Brain pericyte (primary cell): ENCODE data around the gene PTPRH.
"Not testable (repeated sequence)": the region's sequence is repeated elsewhere in the genome, so short reads cannot be mapped to it uniquely, and the experiment has no call there.

Experiments used
- DNase-seq: peaks from one replicate; pipeline ENCODE4 v3.0.0-alpha.2; 2012; ENCODE audit warnings: low read depth, low spot score

Gene PTPRH

DNA sequence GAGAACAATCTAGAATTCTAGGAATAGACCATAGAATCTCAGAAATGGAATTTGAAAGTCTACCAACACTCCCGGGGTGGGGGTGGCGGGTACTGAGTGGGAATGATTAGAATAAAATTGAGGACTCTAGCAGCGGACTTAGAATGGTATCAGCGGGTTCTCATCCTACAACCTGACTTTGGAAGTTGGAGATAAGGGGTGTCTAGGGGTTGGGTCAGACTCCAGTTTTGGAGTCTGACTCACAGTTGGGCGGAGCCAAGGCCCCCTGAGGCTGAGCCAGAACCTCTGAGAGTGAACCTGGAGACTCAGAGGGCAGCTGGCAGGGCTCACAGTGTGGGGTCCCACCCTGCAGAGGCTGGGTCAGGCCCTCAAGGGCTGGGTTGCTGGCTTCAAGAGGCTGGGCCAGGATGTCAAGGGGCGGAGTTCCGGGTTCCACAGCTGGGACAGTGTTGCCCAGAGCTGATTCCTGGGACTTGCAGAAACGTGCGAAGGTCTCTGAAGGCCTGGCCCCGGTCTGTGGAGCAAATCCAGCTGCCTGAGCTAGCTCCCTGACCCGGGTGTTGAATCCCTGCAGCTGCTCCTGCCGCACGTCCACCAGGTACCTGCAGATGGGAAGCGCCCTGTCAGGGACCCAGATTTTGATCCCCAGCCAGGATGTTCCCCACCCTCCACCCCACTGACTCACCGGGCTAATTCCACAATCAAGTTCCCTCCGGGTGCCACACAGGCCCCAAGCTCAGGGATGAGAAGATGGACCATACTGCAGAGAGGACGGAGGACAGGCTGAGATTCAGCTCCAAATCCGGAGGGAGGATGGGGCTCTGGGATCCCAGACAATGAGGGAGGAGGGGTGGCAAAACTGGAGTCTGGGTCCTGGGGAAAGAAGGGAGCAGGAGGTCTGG is 50.2 kb downstream of the PTPRH start:
- no peak for DNase-seq

DNA sequence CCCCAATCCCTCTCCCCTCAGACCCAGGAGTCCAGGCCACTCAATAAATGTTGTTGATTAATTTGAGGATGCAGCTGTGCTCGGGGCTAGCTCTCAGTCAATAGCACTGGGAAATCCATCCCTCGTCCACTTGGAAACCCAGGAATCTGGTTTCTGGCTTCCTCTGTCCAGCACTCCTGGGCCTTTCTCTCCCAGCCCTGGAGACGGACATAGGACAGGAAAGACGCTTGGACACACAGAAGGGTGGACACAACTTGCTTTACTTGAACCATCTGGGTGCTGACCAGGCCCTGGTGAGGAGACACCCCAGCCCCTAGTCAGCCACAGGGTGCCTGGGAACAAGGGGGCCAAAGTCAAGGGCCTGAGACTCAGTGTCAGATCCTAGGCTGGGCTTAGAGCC is 50.9 kb downstream of the PTPRH start:
- DNase-seq = no peak

DNA sequence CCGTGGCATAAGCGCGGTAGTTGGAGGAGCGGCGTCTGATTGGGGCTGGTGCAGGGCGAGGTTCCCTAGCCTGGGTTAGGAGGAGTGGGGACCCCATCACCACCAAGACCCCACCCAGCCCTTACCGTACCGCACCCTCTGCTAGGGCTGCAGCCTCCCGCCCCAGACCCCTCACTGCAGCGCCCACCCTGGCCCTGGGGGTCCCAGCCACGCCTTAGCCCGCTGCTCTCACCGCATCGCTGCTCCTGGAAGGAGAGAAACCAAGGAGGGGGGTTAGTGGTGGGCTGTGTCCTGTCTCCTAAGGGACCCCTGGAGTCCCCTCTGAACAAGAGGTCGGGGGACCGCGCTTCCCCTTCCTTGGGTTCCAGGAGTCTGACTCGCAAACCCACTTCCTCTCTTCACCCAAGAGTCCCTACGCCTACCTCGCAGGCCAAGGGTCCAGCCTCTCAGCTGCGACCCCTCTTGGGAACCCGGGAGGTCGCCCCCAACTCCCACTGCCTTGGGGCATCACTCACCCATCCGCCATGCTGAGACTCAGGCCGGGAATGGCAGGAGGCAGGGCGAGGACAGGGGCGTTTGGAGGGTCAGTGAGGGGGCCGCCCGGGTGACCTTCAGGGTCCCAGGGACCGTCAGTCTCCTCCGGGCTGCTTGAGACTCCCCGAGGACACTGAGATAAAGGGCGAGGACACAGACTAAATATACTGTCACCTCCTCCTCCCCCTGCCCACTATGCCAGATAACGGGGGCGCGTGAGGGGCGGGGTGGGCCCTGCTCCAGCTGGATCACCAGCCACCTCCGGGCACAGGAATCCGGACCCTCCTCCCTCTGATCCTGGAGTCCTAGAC is 52.0 kb downstream of the PTPRH start, which contains the start of gene TNNI3:
Gene TNNI3, minus strand, starts transcription at position 669 of the 845 bp plus-strand sequence. Its CDS starts 143 bp downstream, at position 526.
- no peak for DNase-seq

DNA sequence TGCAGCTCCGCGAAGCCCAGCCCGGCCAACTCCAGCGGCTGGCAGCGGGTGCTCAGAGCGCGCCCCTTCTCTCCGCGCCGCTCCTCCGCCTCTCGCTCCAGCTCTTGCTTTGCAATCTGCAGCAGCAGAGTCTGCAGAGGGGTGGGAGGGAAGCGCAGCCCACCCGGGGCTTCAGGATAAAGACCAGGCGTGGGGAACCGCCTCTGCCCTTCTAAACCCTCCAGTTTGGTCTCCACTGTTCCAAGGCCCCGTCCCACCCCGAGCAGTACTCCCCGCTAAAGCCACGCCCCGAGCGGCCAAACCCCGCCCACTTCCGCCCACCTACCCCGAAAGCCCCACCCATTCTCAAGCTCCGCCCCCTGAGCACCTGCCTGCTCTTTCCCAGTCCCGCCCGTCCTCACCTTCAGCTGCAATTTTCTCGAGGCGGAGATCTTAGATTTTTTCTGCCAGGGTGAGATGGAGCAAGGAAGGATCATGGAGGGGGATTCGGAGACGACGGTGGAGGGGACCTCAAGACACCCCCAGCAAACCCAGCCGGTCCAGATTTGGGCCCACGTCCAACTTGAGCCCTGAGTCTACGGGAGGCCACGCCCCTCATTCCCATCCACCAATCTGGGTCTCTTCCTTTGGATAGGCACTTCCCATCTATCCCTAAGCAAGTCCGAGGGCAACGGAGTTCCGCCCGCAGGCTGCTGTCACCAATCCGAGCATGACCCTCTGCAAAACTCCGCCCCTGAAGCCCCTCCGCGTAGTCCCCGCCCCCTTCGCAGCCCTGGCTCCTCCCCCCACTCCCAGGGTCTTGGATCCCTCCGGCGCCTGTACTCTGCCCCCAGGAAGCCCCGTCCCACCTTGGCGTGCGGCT is 52.9 kb downstream of the PTPRH start:
- DNase-seq = no peak

DNA sequence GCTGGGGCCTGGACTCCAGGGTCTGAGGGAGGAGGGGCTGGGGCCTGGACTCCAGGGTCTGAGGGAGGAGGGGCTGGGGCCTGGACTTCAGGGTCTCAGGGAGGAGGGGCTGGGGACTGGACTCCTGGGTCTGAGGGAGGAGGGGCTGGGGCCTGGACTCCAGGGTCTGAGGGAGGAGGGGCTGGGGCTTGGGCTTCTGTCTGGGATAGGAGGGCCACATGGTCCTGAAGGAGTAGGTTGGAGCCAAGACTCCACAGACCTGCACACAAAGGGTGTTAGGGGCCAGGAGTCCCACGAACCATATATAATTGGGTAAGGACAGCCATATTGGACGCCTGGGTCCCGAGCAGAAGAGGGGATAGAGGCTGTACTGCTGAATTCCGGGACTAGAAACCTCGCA is 53.5 kb downstream of the PTPRH start:
- DNase-seq = not testable (repeated sequence)

DNA sequence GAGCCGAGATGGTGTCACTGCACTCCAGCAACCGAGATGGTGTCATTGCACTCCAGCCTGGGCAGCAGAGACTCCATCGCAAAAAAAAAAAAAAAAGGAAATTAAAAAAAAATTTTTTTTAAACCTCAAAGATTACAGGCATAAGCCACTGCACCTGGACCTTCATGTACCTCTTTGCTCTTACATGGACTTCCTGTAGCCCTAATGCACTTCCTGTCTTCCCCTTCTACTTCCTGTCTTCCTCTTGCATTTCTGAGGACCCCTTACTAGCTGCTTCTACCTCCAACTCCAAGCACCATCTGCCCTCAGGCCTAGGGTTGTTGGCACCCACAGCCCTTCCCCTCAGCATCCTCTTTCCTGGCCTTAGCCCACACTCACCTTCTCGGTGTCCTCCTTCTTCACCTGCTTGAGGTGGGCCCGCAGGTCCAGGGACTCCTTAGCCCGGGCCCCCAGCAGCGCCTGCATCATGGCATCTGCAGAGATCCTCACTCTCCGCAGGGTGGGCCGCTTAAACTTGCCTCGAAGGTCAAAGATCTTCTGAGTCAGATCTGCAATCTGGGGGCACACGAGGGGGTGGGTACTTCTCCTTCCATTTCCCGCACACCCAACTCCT is 55.5 kb downstream of the PTPRH start:
- no peak for DNase-seq

DNA sequence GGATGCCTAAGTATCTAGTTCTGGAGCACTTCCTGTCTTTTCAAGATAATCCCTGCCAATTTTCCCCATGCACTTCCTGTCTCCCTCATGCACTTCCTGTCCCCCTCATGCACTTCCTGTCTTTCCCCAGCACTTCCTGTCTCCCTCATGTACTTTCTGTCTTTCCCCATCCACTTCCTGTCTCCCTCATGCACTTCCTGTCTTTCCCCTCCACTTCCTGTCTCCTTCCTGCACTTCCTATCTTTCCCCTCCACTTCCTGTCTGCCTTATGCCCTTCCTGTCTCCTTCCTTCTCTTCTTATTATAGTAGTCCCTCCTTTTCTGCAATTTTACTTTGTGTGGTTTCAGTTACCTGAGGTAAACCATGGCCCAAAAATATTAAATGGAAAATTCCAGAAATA is 57.3 kb downstream of the PTPRH start:
- DNase-seq = no peak

DNA sequence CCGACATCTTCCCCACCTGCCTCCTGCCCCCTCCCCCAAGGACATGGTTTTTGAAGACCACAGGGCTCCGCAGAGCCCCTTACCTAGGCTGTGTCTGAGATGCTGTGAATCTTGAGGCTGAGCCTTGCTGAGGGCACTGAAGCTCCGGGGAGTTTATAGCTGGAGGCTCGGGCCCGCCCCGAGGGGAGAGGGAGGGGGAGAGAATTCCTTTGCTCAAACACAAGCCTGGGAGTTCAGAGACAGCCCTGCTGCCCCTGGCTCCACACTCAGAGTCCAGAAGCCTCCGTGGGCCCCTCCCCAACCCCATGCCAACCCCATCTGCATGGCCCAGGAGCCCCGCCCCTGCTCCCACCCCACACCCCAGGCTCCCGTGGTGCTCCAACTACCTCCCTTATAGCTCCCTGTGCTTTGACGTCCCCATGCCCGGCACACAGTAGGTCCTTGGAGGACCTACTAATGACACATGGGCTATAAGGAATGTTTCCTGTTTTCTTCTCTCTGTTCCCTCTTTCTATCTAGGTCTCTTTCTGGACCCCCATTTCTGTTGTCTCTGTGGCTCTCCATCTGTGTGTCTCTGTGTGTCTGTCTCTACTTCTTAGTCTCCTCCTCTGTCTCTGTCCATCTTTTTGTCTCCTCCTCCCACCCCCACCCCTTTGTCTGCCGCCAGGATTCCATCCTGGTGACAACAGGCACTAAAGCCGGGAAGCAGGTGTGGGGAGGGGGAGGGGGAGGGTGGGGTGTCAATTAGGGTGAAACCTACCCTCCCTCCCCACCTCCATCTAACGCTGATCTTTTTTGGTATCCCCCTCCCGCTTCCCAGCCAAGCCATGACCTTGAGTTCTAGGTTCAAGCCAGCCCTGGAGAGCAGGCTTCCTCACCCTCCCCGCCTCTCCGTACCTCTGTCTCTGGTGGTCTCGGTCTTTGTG is 60.0 kb downstream of the PTPRH start, which contains the start of gene TNNT1:
Gene TNNT1, minus strand, starts transcription at position 129 of the 926 bp plus-strand sequence. CDS start 2,049 bp downstream, outside the sequence.
- no peak for DNase-seq

DNA sequence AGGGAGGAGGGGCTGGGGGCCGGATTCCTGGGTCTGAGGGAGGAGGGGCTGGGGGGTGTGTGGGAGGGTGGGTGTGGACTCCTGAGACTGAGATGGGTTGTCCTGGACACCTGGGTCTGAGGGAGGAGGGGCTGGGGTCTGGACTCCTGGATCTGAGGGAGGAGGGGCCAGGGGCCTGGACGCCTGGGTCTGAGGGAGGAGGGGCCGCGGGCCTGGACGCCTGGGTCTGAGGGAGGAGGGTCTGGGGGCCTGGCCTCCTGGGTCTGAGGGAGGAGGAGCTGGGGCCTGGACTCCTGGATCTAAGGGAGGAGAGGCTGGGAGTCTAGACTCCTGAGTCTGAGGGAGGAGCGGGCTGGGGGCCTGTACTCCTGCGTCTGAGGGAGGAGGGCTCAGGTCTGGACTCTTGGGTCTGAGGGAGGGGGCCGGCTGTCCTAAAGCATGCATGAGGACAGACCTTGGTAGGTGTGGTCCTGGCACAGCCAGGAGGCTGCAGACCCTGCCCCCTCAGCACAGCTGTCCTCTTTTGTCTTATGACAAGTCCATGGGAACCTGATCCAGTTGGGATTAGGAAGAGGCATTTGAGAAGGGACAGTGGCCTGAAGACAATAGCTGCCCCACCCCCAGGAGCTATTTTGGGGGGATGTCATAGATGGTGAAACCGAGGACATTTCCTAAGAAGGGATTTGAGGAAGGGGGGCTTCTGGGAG is 61.6 kb downstream of the PTPRH start:
- DNase-seq = no peak

DNA sequence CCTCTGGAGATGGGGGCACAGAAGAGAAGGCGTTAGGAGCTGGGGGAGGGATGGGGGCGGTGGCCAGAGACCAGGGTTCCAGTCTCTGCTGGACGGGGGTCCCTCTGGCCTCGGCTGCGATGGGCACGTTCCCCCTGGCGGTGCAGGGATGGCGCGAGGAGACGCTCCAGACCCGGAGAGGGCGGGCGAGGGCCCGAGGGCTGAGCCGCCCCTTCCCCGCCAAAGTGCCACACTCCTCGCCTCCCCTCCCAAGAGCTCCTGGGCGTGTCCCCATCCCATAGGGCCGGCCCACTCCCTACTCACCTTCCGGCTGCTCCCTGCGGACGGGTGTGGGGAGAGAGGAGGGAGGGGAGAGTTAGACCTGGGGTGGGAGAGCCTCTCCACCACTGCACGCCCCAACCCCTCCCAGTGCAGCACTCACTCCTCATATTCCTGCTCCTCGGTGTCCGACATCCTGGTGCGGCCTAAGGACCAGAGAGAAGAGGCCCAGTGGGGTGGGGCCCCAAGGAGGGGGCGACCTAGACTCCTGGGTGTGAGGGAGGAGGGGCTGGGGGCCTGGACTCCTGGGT is 62.5 kb downstream of the PTPRH start:
- no peak for DNase-seq

DNA sequence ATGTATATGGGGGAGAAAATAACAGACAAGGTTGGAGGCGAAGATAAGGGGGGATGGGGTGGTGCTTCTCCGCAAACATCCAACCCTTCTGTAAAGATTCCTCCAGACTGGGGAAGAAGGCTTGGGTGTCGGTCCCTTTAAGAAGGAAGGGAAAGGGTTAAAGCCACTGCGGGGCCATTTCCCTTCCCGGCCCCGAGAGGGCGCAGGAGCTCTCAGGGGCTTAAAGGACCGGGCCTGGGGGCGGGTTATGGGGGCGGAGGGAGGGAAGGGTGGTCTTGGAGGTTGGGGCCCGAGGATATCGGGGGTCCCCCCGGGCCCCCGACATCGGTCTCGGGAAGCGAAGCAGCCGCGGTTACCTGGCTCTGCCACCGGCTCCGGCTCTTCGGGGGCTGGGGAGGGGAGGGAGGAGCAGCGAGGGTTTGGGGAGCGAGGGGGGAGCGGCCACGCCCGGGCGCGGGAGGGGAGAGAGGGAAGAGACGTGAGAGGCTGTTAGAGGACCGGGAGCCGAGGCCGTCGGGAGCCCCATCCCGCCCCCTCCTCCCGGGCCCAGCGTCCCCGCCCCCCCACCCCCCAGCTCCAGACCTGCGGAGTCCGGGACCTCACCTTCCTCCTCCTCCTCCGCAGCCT is 63.1 kb downstream of the PTPRH start:
- no peak for DNase-seq

DNA sequence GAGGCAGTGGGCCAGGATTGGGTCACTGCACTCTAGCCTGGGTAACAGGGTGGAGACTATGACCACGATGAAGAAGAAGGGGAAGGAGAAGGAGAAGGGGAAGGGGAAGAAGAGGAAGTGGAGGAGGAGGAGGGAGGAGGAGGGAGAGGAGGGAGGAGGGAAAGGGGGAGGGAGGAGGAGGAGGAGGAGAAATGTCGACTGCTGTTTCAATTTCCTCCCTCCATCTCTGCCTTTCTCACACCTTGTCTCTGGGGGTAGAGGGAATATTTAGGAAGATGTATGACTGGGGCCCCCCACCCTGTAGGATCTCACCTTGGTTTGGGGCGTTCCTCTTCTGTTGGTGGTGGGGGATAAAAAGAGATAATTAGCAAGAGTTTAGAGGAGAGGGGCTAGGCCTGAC is 64.1 kb downstream of the PTPRH start:
- no peak for DNase-seq

DNA sequence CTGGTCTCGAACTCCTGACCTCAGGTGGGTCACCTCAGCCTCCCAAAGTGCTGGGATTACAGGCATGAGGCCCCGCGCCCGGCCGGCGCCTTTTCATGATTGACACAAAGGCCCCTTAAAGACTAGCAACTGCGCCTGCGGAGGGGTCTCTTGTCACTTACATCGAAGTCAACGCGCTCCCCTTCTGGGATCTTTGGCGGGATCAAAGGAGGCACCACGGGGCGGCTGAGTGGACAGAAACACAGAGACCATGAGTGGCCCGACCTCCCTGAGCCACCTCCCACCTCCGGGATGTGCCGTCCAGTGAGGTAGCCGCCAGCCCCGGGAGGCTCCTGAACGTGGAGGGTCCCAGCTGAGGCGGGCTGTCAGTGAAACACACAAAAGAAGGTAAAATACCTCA is 67.6 kb downstream of the PTPRH start:
- no peak for DNase-seq

DNA sequence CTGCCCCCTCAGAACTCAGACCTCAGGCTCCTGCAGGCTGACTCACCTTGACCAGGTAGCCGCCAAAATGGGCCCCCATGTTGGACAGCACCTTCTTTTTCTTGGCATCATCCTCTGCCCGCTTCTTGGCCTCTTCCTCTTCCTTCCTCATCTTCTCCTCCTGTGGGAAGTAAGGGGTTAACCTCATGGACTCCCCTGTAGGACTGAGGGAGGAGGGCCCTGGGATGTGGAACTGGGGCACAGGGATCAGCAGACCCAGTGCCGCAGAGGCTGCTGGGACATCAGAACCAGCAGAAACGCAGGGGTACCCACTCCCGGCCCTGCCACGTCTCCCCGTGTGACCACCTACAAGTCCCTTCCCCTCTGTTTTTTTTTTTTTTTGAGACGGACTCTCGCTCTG is 71.4 kb downstream of the PTPRH start:
- DNase-seq = no peak

DNA sequence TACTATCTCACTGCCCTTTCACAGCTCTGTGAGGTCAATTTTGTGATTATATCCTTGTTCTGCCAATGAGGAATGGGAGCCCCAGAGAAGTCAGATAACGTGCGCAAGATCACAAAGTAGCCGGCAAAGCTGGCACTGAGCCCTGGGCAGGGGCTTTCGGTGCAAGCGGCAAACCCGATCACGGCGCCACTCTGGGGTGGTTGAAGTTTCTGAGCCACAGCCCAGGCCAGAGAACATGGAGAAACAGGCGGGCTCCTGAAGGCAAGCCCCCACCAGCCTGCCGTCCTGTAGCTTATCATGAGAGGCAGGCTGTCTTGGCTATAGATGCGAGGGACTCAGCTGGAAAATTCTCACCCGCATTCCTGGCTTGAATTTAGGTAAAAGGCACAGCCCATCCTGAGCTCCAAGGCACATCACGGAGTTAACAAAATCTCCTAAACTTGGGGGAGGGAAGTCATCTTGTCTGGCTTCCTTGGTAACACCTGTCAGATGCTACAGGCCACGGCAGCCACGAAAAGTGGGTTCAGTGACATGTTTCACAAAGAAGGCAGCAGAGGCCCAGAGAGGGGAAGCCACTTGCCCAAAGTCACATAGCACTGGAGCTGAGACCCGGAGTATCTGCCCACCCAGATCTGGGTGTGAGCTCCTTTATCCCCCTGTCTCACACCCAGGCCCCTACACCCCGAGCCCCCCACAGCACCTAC is 72.8 kb downstream of the PTPRH start:
- DNase-seq = no peak

DNA sequence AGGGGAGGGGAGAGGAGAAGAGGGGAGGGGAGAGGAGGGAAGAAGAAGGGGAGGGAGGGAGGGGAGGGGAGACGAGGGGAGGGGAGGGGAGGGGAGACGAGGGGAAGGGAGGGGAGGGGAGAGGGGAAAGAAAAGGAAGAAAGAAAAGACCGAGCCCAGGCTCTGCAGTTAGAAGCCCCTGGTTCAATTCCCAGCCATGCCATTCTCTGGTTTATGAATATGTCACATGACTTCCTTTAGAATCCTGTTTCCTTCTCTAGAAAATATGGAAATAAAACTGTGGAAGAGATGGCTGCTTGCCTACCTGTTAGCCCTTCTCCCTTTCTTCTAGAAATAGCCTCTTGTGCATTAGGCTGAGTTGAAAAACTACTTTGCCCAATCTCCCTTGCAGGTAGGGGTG is 74.6 kb downstream of the PTPRH start:
- no peak for DNase-seq

DNA sequence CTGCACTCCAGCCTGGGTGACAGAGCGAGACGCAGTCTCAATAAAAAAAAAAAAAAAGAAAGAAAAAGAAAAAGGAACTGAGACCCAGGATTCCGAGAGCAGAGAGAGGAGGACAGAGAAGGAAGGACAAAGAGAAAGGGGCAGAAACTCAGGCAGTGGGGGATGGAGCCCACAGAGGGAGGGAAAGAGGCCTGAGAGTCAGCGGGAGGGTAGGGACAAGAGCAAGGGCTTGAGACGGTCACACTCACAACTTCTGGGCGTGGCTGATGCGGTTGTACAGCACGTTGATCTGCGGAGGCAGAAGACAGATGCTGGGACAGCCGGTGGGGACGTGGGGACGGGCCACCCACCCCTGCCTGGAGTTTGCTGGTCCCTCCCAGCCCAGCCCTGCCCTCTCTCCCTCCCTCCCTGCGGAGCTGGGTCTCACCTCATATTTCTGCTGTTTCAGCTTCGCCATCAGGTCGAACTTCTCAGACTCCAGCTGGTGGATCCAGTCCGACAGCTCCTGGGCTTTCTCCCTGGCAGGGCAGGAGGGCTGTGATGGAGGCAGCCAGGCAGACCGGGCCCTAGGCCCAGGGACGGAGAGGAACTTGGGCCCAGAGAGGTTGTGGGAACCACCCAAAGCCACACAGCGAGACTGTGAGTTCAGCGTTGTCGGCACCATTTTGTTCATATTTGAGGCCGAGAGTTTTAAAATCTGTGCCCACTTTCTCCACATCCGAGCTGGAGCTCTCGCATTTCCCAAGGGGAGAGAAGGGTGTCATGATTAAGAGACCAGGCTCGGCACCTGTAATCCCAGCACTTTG is 75.5 kb downstream of the PTPRH start:
- DNase-seq = no peak
